Right renal pelvis (tissue), 4 donors: ENCODE measurements around the gene SNED1. TPM values are rescaled to one million over a fixed set of nuclear protein-coding genes. Genes with fewer than 3 reads are reported as not detected.
"Not testable (repeated sequence)": the region's sequence is repeated elsewhere in the genome, so short reads cannot be mapped to it uniquely, and the experiment has no call there.

ENCODE experiments used
- DNase-seq, 4 donors: peaks; one replicate each; pipeline ENCODE4 v3.0.0-alpha.2; 2013; ENCODE audit warnings: low read depth in 4 of 4, low spot score in 3 of 4, missing footprints in 1 of 4
- polyA plus RNA-seq, 4 donors: library from polyadenylated mRNA; unstranded; fragments of 120-200 nt; gene quantifications; one replicate each; pipeline ENCODE4 v1.2.1, GENCODE V29; 2013; ENCODE audit not compliant: insufficient read length in 4 of 4

Gene SNED1
- polyA plus RNA-seq, 4 donors = 7.9 to 9.2 (median 8.7) TPM

- no peak for DNase-seq
Observed at GRCh38 chr2:241095594-241096290, 97.3 kb downstream of the SNED1 start.

GRCh38 chr2:241096979-241097378 lies 98.6 kb downstream of the SNED1 start:
- no peak for DNase-seq

GRCh38 chr2:241099246-241099645 lies 100.8 kb downstream of the SNED1 start:
- no peak for DNase-seq

GRCh38 chr2:241102239-241102803 lies 103.9 kb downstream of the SNED1 start, which contains the start of gene MTERF4:
Gene MTERF4, minus strand, starts transcription at chr2:241102287. Its CDS starts 14 bp downstream, at chr2:241102273.
- DNase-seq = peak; percentile 69 to 79 (median 76)

- DNase-seq = no peak
Observed at GRCh38 chr2:241103176-241103595, 104.8 kb downstream of the SNED1 start.

- DNase-seq = not testable (repeated sequence)
Observed at GRCh38 chr2:241104611-241105010, 106.2 kb downstream of the SNED1 start.

- DNase-seq = no peak
Observed at GRCh38 chr2:241105641-241106040, 107.2 kb downstream of the SNED1 start.

- DNase-seq = no peak
Observed at GRCh38 chr2:241107031-241107783, 108.8 kb downstream of the SNED1 start.

GRCh38 chr2:241108271-241109209 lies 110.1 kb downstream of the SNED1 start:
- no peak for DNase-seq

GRCh38 chr2:241109210-241110088 lies 111.0 kb downstream of the SNED1 start:
- DNase-seq = no peak

GRCh38 chr2:241110089-241110606 lies 111.7 kb downstream of the SNED1 start:
- DNase-seq = no peak

- no peak for DNase-seq
Observed at GRCh38 chr2:241110607-241111439, 112.4 kb downstream of the SNED1 start.

- DNase-seq = no peak
Observed at GRCh38 chr2:241111440-241111805, 113.0 kb downstream of the SNED1 start.

GRCh38 chr2:241112046-241112445 lies 113.6 kb downstream of the SNED1 start:
- DNase-seq = no peak

- DNase-seq = no peak
Observed at GRCh38 chr2:241112592-241112991, 114.2 kb downstream of the SNED1 start.

- no peak for DNase-seq
Observed at GRCh38 chr2:241114836-241115235, 116.4 kb downstream of the SNED1 start.

- no peak for DNase-seq
Observed at GRCh38 chr2:241115361-241115760, 116.9 kb downstream of the SNED1 start.
